ENCODE data around the gene SPATA13.
A peak's percentile ranks its signal among the peaks of the same experiment; 100 is the strongest.

Gene SPATA13

DNA sequence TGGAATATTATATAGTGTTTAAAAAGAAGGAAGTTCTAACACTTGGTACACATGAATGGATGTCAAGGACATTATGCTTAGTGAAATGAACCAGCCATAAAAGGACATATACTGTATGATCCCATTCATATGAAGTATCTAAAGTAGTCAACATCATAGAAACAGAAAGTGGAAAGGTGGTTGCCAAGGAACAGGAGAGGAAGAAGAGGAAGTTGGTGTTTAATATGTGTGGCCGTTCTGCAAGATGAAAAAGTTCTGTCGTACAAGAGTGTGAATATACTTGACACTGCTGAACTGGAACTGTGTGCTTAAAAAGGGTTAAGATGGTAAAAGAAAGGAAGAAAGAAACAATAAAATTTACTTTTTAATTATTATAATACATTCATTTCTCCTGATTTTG is 115.8 kb downstream of the SPATA13 start:
- DNase-seq, result no peak

DNA sequence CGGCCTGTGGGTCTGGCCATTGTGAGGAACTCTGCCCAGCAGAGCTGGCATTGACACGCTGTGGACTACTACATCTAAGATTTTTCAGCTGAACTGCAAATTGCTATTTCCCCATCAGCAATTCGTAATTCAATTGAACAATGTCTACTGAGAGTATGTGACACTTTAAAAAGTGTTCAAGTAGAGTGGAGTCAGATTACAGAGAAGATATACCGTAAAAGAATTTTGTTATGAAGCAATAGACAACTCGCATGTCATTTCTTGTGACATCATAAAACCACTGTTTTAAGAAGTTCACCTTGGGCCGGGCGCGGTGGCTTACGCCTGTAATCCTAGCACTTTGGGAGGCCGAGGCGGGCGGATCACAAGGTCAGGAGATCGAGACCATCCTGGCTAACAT is 116.3 kb downstream of the SPATA13 start:
- no peak for DNase-seq

DNA sequence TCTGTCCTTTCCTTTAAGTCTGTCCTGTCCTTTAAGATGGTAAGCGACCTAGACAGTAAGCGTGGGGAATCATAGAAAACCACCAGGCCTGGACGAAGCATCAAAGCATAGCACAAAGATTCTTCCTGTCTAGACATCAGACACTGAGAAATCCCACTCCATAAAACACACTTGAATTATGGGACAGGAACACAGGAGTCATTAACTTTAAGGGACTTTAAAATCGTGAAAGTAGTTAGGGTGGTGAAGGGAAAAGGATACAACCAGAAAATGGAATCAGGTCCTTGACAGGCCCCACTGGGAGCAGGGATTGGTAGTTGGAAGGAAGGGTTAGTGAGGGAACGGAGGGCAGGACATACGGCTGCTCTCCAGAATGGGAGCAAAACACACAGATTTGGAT is 117.2 kb downstream of the SPATA13 start:
- DNase-seq, result no peak

DNA sequence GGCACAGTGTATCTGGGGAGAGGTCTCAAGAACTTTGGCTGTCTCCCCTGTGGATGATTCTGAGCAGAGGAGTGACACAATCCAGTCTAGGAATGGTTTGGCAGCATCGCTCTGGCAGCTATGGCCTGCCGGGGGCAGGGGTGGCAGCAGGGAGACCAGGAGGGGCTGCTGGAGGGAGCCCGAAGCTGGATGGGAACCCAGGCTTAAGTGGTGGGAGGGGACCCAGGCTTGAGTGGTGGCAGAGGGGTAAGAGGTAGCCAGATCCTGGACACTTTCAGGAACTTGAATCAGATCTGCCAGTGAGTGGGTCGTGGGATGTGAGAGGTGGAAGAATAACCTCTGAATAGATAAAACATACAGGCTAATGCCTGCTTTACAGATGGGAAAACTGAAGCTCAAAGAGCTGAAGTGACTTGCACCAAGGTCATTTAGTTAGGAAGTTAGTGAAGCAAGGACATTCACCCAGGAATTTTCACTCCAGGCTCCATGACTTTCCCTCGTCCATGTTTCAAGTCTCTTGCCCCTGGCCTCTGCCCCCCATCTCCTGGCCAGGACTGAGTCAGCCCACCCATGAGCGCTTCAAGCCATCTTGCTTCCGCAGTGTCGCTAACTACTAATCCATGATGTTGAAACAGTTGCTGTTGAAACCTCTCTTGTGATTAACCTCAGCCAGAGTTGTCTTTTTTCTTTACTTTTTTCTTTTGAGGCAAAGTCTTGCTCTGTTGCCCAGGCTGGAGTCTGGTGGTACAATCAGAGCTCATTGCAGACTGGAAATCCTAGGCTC is 119.0 kb downstream of the SPATA13 start:
- DNase-seq, result no peak

DNA sequence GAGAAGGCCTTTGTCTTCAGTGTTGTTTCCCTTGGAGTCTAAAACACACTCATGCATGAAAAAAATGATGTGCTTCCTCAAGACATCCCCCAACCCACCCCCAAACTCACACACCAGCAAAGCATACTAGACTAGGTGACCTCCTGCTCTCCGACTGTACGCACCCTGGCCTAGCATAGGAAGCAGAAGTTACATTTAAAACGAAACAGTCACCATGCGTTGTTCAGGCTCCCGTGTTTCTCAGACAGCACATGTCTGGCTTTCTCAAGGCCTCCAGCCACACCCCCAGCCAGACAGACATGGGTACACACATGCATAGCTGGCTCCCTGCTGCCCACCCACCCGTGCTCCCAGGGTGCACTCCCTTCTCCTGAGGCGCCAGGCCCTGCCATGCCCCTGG is 120.2 kb downstream of the SPATA13 start:
- peak in 20 of 56 donors; percentile 16 to 51 (median 30) for DNase-seq

DNA sequence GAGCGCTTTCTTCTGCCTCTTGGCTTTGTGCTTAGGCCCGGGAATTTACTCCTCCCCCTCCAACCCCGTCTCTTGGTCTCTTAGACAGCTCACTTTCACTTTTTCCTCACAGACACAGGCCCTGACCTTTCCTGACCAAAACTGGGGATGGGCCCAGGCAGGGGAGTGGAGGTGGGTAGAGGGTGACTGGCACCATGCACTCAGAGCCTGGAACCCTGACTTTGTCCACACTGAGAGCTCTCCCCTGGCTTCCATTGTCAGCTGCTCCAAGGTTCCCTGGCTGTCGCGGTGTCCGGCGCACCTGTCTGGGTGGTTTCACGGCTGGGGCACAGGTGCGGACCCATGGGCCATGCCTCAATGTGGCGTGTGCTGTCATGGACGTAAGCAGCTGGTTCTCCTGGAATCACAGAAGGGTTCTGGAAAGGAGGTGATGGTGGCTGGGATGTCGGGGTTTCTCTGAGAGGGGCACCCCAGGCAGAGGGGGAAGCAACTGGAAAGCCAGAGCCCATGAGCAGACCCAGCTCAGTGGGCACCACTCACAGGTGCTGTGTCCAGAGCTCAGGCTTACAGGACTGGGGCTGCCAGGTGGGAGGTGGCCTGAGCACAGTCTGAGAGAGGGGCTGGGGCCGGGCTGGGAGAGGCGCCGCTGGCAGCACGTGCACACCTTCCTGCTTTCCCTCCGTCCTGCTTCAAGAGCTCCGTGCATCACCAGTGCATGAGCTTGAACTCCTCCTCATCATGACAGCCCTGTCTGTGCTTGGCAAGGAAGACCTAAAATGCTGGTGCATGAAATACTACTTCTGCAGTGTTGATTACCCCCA is 120.9 kb downstream of the SPATA13 start:
- DNase-seq, result no peak

DNA sequence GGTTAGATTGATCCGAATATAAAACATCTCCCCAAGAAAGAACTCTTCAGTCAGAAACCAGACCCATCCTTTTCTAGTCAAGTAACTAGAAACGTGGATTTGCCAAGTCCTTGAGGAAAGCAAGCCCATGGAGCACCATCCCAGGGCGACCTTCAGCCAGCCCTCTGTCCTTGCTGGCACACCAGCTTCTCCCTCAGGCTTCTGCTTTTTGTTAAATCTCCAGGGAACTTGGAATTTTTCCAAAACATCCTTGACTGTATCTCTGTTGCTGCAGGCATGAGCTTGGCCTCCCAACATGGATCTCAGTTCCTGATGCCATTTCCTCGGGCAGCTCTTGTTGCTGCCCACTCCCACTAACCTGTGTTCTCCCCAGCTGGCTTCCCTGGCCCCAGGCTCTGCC is 121.7 kb downstream of the SPATA13 start:
- DNase-seq, result no peak

DNA sequence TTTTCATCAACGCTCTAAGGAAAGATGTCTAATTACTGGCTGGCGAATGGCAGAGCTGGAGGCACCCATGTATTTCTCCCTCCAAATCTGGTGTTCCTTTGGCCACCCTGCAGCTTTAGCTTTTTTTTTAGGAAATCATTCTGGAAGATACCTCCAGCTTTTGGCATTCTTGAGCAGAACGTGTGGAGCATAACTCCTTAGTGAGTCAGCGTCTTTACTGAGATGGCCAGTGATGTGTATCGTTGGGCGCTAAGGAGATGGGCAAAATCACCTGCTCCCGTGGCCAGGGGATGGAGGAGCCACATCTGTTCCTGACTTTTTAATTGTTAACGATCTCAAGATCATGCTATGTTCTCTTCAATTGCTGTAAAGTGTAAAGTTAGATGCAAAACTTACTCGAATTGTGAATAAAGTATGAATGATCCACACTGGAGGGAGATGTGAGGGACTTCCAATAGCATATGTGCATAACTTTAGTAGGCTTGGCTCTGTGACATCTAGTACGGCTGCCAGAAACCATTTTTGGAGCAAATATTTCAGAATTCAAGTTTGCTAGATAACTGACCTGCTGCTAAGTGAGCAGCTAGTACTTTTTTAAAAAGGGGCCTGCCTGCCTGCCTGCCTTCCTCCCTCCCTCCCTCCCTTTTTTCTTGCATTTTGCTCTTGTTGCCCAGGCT is 124.5 kb downstream of the SPATA13 start:
- DNase-seq, result no peak

DNA sequence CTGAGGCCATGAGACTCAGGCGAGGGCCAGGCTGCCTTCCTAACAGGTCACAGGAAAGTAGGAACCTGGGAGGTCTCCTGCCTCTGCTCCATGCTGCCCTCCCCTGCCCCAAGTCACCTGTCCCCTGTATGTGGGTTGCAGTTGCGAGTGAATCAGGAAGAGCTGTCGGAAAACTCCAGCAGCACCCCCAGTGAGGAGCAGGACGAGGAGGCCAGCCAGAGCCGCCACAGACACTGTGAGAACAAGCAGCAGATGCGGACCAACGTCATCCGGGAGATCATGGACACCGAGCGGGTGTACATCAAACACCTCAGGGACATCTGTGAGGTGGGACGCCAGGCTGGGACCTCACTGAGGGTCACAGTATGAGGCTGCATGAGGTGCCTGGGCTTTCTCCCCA is 126.1 kb downstream of the SPATA13 start:
- no peak for DNase-seq

DNA sequence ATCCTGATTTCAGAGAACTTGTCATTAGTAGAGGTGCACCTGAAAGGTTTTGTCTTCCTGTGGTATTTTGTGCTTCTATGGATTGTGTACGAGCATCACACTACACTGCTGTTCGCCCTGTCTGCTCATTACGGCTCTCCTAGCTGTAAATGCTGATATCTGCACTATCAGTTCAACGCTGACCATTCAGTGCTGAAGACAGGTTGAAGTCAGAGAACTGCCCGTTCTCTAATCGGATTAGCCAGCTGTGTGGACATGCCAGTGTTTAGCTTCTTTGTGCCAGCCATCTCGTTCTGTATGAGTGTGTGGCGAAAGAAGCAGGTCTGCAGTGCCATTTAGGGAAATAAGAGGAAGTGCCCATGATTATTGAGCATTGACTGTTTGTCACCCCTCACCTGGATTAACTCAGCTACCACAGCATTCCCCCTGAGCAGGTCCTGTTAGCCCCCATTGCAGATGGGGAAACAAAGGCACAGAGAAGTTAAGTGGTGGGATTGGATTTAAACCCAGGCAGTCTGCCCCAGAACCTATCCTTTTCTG is 127.3 kb downstream of the SPATA13 start:
- no peak for DNase-seq

DNA sequence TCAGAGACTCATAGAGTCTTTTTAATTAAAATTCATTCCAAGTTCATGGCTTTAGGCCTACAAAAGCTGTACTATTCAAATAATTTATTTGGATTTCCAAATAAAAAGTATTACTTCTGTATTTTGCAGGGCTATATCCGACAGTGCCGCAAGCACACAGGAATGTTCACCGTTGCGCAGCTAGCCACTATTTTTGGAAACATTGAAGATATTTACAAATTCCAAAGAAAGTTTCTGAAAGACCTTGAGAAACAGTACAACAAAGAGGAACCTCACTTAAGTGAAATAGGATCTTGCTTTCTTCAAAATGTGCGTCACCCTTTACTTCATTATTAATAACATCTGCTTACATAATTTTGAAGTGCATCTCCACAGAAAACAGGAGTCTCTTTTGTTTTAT is 128.3 kb downstream of the SPATA13 start:
- no peak for DNase-seq

DNA sequence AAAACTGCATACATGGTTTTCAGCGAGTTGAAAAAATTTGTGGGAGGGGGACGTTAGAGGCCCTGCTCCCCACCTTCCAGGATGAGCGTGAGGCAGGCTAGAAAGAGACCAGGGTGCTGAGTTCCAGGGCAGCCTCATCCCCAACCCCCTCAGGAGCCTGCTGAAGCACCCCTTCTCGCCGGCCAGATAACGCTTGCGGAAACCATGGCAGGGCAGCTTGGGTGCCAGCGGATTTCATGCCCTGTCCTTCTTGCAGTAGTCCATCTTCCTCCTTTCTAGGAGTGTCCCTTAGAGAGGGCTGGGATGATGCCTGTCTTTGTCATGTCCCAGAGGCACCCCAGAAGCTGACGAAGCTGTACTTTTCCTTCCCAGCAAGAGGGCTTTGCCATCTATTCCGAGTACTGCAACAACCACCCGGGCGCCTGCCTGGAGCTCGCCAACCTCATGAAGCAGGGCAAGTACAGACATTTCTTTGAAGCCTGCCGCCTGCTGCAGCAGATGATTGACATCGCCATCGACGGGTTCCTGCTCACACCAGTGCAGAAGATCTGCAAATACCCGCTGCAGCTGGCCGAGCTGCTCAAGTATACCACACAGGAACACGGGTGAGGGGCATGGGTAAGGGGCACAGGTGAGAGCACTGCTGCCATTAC is 129.9 kb downstream of the SPATA13 start:
- DNase-seq, result no peak

DNA sequence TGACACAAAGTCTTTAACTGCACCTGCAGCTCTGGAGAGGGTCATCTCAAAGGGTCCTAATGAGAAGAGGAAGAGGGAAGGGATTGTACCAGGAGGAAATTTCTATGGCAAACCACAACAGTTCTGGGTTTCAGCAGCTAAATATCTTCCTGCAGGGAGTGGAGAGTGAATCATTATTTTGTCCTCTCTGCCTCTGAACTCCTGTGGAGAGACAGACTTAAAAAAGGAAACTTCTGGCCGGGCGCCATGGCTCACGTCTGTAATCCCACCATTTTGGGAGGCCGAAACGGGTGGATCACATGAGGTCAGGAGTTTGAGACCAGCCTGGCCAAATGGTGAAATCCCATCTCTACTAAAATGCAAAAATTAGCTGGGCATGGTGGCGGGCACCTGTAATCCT is 132.0 kb downstream of the SPATA13 start:
- DNase-seq, result no peak

DNA sequence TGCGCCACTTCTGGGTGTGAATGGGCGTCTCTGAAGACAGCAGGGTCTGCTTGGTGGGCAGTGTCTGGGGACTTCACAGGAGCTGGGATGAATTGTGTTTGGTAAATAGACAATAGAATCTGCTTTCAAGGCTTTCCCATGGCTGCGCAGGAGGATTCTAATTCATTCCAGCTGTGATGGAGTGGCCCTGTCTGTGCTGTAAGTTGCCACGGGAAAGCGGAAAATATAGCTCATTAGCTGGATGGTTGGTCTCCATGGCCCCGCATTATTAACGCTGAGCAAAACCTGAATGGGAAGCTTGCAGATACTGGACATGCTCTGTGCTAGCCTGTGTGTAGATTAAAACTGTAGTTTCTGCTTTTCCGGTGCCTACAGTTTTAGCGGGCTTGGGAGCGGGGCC is 133.2 kb downstream of the SPATA13 start:
- DNase-seq, result no peak

DNA sequence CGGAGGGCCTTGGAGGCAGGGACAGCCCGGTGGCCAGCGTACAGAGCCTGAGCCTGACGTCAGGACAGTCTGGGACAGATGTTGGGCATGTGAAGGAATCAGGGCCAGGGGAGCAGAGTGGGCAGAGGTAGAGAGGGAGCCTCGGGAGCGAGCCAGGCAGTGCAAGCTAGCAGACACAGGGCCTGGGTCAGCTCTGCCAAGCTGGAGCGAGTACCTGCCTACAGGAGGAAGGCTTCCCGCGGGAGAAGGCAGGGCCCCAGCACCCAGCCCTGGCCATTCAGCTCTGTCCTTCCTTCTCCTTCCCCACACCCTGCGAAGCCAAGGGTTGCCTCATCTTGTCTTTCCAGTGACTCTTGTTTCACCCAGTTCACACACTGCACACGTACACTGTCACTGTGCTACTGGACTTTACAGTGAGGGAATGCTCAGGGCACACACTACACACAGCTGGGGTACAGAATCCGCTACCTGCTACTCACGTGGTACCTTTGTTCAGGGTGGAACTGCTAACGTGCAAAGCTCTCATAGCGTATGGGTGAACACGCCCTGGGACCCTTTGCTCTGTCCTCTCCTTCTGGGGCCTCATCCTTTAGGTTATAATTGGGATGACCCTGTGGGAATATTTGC is 139.1 kb downstream of the SPATA13 start:
- no peak for DNase-seq

DNA sequence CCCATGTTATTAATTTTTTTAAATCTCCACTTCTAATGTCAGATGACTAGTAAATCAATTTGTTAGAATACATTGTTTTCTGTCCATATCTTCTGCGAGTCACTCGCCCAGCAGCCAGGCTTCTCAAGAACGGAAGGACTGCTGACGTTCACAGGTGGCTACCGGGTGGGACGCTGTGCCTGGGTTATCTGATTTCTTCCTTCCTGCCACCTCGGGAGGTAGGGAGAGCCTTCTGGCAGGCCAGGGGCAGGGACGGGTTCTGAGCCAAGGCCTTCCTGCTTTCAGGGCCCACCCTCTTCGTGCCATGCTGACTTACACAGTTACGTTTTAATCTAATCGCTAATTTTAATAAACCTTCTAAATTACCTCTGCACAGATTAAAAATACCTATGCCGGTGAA is 140.9 kb downstream of the SPATA13 start:
- DNase-seq, result no peak

DNA sequence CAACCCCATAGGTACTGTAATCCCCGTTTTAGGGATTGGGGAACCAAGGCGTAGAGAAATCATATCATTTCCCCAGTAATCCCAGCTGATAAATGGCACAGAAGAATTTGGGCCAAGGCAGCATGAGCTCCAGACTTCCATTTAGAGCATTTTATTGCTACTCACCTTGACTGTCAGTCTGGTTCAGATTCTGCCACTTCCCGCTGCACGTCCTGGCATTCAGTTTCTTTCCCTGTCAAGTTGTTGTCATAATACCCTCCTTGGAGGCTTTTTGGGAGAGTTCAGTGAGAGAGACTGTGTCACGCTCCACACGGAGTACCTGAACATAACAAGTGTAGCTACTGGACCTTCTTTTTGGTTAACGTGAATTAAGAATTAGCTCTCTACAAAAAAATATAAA is 141.4 kb downstream of the SPATA13 start:
- no peak for DNase-seq

DNA sequence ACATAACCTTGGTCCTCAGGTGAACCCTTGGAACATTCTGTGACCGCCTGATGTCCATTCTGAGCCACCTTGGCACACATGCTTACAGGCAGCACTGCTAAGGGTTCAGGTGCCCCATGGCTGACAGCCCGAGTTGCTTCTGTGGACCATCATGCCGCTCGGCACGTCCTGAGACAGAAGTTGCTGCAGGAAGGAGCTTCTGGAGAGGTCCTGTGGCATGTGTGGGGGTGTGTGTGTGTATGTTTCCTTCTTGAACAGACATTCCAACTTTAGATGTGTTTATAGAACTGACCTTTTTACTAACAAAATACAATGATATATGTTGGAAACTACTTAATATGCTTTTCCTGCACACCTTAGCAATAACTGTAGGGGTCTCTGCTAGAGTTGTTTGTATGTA is 144.1 kb downstream of the SPATA13 start:
- no peak for DNase-seq

DNA sequence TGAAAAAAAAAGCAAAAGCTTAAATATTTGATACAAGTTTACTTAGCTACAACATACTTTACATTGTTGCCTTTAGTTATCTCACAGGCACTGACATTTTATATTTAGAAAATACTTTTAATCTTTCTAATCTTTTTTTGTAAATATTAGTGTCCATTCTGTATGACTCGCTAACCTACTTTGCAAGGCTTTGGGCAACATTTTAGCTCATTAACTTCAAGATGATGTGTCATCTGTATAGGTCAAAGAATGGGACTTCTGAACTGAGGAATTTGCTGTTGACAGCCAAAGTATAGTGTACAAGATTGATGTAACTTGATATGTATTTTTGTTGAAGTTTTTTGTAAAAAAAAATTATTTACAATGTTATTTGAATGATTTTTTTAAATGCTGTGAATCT is 146.1 kb downstream of the SPATA13 start:
- no peak for DNase-seq

DNA sequence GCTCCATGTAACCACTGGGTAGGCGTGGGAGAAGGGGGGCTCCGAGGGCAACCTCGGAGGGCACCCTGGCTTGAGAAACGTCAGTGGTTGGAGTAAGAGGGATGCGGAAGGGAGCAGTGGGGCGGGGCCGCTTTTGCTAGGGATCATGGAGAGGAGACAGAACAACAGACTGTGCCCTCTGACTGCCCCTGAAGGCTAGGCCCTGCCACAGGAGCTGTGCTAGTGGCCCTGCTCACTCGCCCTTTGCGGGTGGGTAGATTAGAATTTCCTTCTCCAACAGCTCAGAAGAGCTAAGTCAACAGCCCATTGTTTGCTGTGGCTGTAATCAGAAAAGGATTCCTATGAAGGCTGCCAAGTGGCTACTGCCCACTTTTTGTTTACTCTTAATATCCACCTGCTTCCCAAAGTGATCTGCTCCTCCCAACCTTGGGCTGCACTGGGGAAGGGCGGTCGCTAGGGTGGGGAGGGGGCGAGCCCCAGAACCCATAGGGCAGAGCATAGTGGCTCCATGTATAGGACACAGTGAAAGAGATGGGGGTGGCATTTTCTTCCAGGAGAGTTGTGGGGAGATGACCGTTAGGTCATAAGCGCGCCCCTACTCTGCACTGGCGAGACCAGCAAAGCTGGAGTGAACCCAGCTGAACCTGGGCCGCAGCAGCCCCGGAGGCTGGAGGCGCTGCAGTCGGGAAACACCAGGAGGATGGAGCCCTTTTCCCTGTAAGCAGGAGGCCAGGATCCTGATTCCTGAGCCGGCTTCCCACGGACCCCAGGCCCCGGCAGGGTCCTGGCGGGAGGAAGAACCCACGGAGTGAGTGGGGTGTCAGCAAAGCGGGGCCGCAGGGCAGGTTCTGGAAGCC is 146.9 kb downstream of the SPATA13 start:
- DNase-seq, result no peak
